Spinal cord (tissue), 10 donors: ENCODE measurements around the gene RRH. TPM values are rescaled to one million over a fixed set of nuclear protein-coding genes. Genes with fewer than 3 reads are reported as not detected.
"Not testable (repeated sequence)": the region's sequence is repeated elsewhere in the genome, so short reads cannot be mapped to it uniquely, and the experiment has no call there.

ENCODE experiments used
- DNase-seq, 6 donors: peaks; one replicate each; pipeline versions ENCODE4 v3.0.0 to v3.0.0-alpha.2; 2013 to 2015; ENCODE audit warnings: low spot score in 6 of 6, low read depth in 4 of 6
- H3K27ac ChIP-seq: one replicate; pipeline ENCODE4 v1.5.1; 2013; ENCODE audit warnings: low read depth, low read length, control low read depth
- H3K27me3 ChIP-seq: one replicate; pipeline ENCODE4 v1.6.1; 2013; ENCODE audit warnings: low read length; ENCODE audit not compliant: control insufficient read depth, insufficient read depth
- H3K36me3 ChIP-seq: one replicate; pipeline ENCODE4 v1.6.1; 2013; ENCODE audit warnings: low read length; ENCODE audit not compliant: control insufficient read depth, insufficient read depth
- H3K4me1 ChIP-seq: one replicate; pipeline ENCODE4 v1.6.1; 2013; ENCODE audit warnings: low read length; ENCODE audit not compliant: control insufficient read depth, insufficient read depth
- H3K4me3 ChIP-seq: one replicate; pipeline ENCODE4 v1.5.1; 2013; ENCODE audit warnings: low read depth, low read length, control low read depth
- H3K9me3 ChIP-seq: one replicate; pipeline ENCODE4 v1.6.1; 2013; ENCODE audit warnings: low read length; ENCODE audit not compliant: control insufficient read depth, insufficient read depth
- WGBS: methylation state at CpG from one replicate; pipeline ENCODE4 v1.1.5; 2013; ENCODE audit warnings: missing lambda C conversion rate; ENCODE audit not compliant: insufficient coverage; 5-methylcytosine and 5-hydroxymethylcytosine counted together
- polyA plus RNA-seq, 2 donors: library from polyadenylated mRNA; unstranded; fragments of 120-200 nt; gene quantifications; one replicate each; pipeline ENCODE4 v1.2.1, GENCODE V29; 2013; ENCODE audit not compliant: insufficient read length in 2 of 2
- total RNA-seq, 2 donors: library from RNA; depleted of rRNA in 1 of 2; stranded (reverse); fragments of 120-200 nt in 1 of 2; fragments of >200 nt in 1 of 2; gene quantifications; one replicate each; pipeline versions ENCODE4 v1.2.3 to v1.2.4, GENCODE V29; 2013 to 2014
- donor health status: healthy.

Gene RRH
- total and polyA plus RNA-seq, 4 donors, result 0.44 to 0.79 (median 0.62) TPM

- no peak overlapping the region for H3K27ac ChIP-seq
- H3K27me3 ChIP-seq, result no peaks in the 10 kb centered on the region
- no peaks in the 10 kb centered on the region for H3K4me1 ChIP-seq
- H3K4me3 ChIP-seq, result no peak overlapping the region
- no peaks in the 10 kb centered on the region for H3K36me3 ChIP-seq
- WGBS, result no CpG with 5 or more reads among the region's 3 CpGs
- DNase-seq, result peak in 1 of 6 donors; percentile 3
- peaks cover 6% of the 10 kb centered on the region for H3K9me3 ChIP-seq
These were observed 34.2 kb downstream of the RRH start for GRCh38 chr4:109861916-109862511.

GRCh38 chr4:109864134-109864533 lies 36.4 kb downstream of the RRH start:
- Histone ChIP-seq H3K27me3 (no peaks in the 10 kb centered on the region), H3K27ac (no peak overlapping the region), H3K36me3 (no peaks in the 10 kb centered on the region), H3K4me3 (no peak overlapping the region), H3K9me3 (peaks cover 6% of the 10 kb centered on the region), H3K4me1 (no peaks in the 10 kb centered on the region)
- no peak for DNase-seq

- H3K27ac ChIP-seq, result no peak overlapping the region
- no peak for DNase-seq
- no peaks in the 10 kb centered on the region for H3K27me3 ChIP-seq
- no peaks in the 10 kb centered on the region for H3K36me3 ChIP-seq
- WGBS, result 90% methylated on average over 3 of the region's 5 CpGs
- H3K9me3 ChIP-seq, result no peaks in the 10 kb centered on the region
- H3K4me3 ChIP-seq, result no peak overlapping the region
- H3K4me1 ChIP-seq, result no peaks in the 10 kb centered on the region
These were observed 42.3 kb downstream of the RRH start for GRCh38 chr4:109870061-109870460.

GRCh38 chr4:109872065-109872464 lies 44.3 kb downstream of the RRH start:
- no peaks in the 10 kb centered on the region for H3K36me3 ChIP-seq
- 90% methylated on average over 2 of the region's 2 CpGs for WGBS

GRCh38 chr4:109872950-109873656 lies 45.3 kb downstream of the RRH start:
- Histone ChIP-seq H3K27me3 (no peaks in the 10 kb centered on the region), H3K4me3 (no peak overlapping the region), H3K4me1 (no peaks in the 10 kb centered on the region), H3K27ac (no peak overlapping the region), H3K9me3 (no peaks in the 10 kb centered on the region), H3K36me3 (no peaks in the 10 kb centered on the region)
- over 99% methylated on average over 6 of the region's 6 CpGs for WGBS
- no peak for DNase-seq

More at GRCh38 chr4:109872065-109872464, 44.3 kb downstream of the RRH start:
- no peaks in the 10 kb centered on the region for H3K9me3 ChIP-seq
- H3K27me3 ChIP-seq, result no peaks in the 10 kb centered on the region
- H3K4me3 ChIP-seq, result no peak overlapping the region
- no peak overlapping the region for H3K27ac ChIP-seq
- DNase-seq, result no peak
- H3K4me1 ChIP-seq, result no peaks in the 10 kb centered on the region

- Histone ChIP-seq H3K9me3 (no peaks in the 10 kb centered on the region), H3K4me3 (no peak overlapping the region), H3K27me3 (no peaks in the 10 kb centered on the region), H3K36me3 (no peaks in the 10 kb centered on the region), H3K4me1 (no peaks in the 10 kb centered on the region), H3K27ac (no peak overlapping the region)
- 75% methylated on average over 9 of the region's 11 CpGs for WGBS
- DNase-seq, result no peak
These were observed 46.2 kb downstream of the RRH start for GRCh38 chr4:109873791-109874514.

- no peak for DNase-seq
These were observed 47.3 kb downstream of the RRH start for GRCh38 chr4:109875106-109875505.

GRCh38 chr4:109875553-109875952 lies 47.8 kb downstream of the RRH start:
- not testable (repeated sequence) for H3K27me3 ChIP-seq, H3K4me3 ChIP-seq, H3K9me3 ChIP-seq, H3K27ac ChIP-seq, DNase-seq, H3K4me1 ChIP-seq, H3K36me3 ChIP-seq
- WGBS, result 100% methylated on average over 1 of the region's 2 CpGs

More at GRCh38 chr4:109875106-109875505, 47.3 kb downstream of the RRH start:
- WGBS, result 95% methylated on average over 1 of the region's 1 CpG
- no peaks in the 10 kb centered on the region for H3K27me3 ChIP-seq
- no peak overlapping the region for H3K4me3 ChIP-seq
- H3K4me1 ChIP-seq, result no peaks in the 10 kb centered on the region
- H3K9me3 ChIP-seq, result no peaks in the 10 kb centered on the region
- no peak overlapping the region for H3K27ac ChIP-seq
- no peaks in the 10 kb centered on the region for H3K36me3 ChIP-seq

- H3K9me3 ChIP-seq, result no peaks in the 10 kb centered on the region
- no peaks in the 10 kb centered on the region for H3K36me3 ChIP-seq
- no peaks in the 10 kb centered on the region for H3K27me3 ChIP-seq
- DNase-seq, result no peak
- H3K4me3 ChIP-seq, result no peak overlapping the region
- WGBS, result no CpG with 5 or more reads among the region's 2 CpGs
- no peak overlapping the region for H3K27ac ChIP-seq
- no peaks in the 10 kb centered on the region for H3K4me1 ChIP-seq
These were observed 49.0 kb downstream of the RRH start for GRCh38 chr4:109876634-109877265.
